ENCODE results near the gene ANKS1A.

ANKS1A gene

DNA sequence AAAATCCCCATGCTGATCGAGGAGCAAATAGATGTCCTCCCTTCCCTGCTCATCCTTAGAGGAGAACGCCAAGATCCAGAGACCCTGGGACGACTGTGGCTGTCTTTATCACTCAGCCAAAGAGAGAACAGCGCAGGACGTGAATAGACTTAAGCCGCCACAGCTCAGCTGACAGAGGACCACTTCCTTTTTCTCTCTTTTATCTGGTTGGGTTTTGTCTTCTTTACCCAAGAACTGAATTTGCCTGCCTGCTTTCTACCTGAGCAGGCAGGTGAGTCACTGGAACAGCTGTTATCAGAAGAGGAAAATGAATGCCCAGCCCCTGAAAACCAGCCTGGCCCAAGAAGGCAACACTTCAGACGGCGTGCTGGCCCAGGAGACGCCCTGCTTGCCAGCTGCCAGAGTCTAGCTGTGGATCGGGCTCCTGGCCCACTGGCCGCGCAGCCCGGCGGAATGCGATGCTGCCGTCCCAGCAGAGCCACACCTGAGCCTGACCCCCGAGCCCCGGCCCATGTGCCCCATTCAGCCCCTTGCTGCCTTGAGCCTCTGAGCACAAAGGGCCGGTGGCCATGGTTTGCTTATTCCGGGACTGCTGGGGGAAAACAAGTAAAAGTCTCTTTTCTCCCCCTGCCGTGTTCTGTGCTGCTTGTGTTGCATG is 169.9 kb downstream of the ANKS1A start:
- DNase-seq, result no peak

GRCh38 chr6:35059596-35060345 is 170.7 kb downstream of the ANKS1A start:
- DNase-seq, result no peak

- DNase-seq, result no peak
Observed at GRCh38 chr6:35061102-35061615, 172.1 kb downstream of the ANKS1A start.

GRCh38 chr6:35061651-35062410 is 172.8 kb downstream of the ANKS1A start:
- DNase-seq, result no peak

DNA sequence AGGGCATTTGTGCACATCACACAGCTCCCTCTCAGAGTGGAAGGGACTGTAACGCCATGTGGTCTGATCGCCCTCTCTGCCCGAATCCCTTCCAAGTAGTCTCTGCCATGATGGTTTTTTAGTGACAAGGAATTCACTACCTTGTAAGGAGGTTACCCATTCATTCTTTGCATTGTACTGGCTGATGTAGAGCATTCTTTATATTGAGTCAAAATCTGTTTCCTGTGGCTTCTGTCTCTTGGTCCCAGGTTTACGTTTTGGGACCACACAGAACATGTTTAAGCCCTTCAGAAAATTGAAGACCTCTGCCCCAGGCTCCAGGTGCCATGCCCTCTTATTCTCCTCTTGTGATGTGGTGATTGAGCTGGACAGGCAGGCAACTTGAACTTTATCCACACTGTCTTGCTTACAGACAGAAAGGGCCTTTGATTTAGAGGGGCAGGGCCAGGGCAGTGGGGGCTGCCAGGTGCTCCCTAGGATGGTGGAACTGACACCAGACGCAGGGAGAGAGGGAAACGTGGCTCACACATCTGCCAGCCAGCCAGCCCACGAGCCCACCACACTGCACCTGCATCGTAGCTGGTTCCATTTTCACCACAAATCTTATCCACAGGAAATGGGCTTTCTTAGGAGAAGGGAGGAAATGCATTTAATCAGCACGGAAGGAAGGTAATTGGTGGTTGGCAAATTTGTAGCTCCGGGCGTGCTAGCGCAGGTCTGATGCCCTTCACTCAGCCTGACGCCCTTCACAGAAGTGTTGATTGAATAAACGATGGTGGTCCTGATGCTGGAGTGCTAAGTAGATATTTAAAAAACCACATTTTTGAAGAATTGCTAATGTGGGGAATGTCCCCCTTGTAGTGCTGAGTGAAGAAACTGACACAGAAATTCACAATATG is 173.9 kb downstream of the ANKS1A start:
- no peak for DNase-seq

GRCh38 chr6:35063701-35064280 is 174.7 kb downstream of the ANKS1A start:
- DNase-seq, result no peak

DNA sequence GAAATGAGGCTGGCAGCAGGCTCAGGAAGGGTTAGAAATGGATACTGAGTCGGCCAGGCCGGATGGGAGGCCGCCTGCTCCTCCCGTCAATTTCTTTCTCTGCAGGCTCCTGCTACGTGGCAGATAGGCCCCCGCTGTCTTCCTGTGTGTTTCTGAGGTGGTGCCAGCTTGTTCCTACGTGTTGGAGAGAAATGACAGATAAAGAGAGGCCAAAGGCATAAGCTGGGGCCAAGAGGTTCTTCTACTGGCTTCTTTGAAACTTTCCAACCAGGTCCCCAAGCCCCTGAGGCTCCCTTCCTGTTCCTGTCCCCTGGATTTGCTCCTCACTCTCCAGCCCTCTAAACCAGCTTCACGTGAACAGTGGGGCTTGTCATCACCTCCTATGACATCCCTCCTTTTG is 175.2 kb downstream of the ANKS1A start:
- DNase-seq, result no peak

GRCh38 chr6:35064757-35065440 is 175.8 kb downstream of the ANKS1A start:
- no peak for DNase-seq

DNA sequence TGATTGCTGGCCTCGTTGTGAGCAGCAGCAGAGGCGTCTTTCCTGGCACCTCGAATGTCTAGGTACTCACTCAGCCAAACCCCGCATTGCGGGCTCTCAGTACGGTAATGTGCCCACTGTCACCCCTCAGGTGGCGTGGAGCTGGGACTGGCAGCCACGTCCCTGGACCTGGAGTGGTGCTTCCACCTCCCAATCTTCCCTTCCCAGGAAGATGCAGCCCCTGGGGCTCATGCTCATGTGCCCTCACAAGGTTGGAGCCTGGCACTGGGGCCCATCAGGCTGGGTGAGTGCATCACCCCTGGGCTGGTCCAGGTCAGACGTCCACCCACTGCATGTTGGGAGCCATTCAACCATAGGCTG is 176.4 kb downstream of the ANKS1A start:
- no peak for DNase-seq

GRCh38 chr6:35065870-35066269 is 176.8 kb downstream of the ANKS1A start:
- no peak for DNase-seq

DNA sequence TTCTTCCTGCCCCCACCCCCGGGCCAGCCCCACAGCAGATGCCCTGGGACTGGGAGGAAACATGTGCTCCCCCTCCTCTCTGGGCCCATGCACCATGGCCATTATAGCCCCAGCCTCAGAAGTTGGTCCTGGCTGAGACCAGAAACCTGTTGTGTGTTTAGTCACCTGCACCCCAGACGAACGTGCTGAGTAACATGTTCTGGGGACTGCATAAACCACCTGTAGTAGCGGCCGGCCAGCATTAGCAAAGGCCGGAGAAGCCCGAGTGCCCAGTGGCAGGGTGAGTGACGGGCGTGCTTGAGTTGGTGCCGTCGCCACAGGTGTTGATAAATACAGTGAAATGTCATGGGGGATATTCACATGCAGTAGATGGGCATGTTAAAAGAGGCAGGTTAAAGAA is 178.2 kb downstream of the ANKS1A start:
- DNase-seq, result no peak

GRCh38 chr6:35068206-35068605 is 179.2 kb downstream of the ANKS1A start:
- DNase-seq, result no peak

GRCh38 chr6:35068644-35069043 is 179.6 kb downstream of the ANKS1A start:
- DNase-seq, result no peak

GRCh38 chr6:35069262-35069661 is 180.2 kb downstream of the ANKS1A start:
- no peak for DNase-seq

- DNase-seq, result no peak
Observed at GRCh38 chr6:35070111-35070510, 181.1 kb downstream of the ANKS1A start.

DNA sequence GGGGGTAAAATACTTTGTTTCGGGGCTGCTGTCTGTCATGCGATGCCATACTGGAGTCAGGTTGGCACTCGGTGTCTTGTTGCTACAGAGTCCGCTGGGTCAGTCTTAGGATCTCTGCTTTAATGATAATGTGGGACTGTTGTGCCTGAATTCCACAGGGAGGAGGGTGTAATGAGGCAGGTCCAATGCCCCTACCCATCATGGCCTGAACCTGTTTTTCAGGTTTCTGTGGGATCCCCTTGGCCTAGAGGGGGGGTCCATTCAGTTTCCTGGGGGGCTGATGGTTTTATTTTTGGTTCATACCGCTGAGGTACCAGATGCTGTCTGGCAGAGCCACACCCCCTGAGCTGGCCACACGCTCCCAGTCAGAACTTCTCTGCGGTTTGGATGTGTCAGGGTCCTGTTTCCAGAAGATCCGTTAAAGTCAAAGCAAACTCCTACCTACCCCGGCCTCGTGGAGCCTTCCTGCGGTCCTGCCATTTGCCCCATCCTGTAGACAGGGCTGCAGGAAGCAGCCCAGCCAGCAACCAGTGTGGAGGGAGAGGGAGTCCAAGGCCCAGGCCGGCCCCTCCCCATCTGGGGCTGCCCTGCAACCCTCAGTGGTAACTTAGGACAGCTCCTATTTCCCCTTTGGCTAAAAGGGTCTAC is 182.4 kb downstream of the ANKS1A start:
- DNase-seq, result no peak

GRCh38 chr6:35072051-35072697 is 183.1 kb downstream of the ANKS1A start:
- no peak for DNase-seq

DNA sequence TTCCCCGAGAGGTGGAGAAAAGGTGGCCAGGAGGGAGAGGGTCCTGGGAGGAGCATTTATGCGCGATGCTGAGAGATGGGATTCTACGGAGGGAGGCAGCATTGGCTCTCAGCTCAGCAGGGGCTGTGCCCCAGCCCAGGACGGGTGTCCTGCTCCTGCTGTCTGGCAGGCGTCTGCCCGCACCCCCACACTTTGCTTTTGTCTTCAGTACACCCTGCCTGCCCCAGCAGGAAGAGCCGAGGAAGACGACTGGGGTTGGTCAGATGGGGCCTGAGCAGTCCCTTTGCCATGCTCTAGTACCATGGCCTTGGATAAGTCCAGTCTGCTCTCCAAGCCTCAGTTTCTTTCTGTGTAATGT is 183.6 kb downstream of the ANKS1A start:
- no peak for DNase-seq

DNA sequence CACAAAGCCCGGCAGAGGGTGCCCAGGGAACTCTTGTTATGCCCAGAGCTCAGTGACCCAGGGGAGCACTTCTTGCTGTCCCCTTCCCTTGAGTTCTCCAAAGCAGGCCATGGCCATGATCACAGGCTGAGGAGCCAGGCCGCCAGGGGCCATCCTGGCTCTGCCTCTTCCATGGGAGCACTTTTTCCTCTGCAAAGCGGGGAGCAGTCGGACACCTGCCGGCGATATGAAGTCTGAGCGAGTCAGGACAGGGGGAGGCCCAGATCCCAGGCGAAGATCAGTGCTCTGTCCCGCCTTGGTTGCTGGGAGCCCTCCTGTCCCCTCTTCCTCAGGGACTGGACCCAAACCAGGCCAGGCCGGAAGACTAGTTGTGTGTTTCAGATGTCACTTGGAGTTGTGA is 184.2 kb downstream of the ANKS1A start:
- DNase-seq, result no peak

DNA sequence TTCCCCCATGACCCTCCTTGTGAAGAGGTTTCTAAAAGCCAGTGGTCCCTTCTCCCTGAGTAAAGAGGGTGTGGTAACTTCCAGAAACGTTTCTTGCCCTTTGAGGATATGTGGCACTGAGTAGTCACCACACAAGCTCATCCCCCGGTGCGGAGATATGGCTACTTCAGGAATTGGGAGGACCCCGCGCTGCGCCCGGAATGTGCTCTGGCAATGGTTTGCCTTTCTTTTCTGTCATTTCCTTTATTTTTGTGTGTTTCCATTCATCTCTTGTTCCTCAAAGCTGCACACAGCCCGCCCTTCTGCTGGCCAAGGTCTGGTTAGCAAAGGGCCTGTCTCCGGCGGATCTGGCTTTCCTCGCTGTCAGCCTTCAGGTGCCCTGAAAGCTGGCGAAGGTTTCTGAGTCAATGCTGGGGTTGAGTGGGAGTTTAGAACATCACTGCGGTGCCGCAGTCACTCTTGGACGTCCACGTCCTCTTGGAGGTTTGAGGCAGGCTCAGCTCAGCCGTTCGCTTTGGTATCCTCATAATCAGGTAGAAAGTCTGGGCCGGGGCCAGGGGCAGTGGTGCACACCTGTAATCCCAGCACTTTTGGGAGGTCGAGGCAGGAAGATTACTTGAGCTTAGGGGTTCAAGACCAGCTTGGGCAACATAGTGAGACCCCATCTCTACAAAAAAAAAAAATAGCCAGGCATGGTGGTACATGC is 184.9 kb downstream of the ANKS1A start:
- no peak for DNase-seq

All from CD4-positive, alpha-beta T cell treated with Interleukin-4 for 1 hour (primary cell).